ENCODE results near the gene HOXA10.

Gene HOXA10

DNA sequence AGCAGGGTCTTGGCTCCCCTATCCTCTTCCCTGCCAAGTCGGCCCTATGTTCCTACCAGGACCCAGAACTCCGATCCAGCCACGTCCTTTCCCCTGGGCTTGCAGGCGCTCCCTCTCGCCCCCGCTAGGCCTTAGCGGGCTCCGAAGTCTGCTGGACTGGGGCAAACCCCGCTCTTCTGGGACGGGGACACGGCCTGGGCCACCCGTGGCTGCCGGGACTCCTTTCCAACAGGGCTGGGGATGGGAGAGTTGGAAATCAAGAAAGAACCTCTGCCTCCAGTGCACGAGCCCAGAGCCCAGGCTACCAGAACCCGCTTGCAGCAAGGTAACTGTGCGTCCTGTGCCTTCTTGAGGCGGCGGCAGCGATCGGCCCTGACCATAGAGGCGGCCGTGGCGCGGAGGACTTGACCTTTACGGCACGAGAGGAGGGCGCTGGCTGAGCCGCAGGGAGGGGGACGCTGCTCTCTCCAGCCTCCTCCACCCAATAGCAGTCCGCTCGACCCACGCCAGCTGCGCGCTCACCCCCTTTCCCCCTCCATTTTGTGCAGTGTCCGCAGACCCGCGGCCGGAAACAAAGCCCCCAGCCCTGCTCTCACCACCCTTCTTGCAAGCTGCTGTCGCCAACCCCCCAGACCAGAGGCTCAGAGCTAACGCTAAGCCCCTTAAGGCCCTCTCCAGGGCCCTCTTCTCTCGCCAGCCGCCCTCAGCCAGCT, 17.9 kb upstream of the HOXA10 start:
- DNase-seq, result no peak

GRCh38 chr7:27191161-27191731, 17.1 kb upstream of the HOXA10 start:
- DNase-seq, result no peak

DNA sequence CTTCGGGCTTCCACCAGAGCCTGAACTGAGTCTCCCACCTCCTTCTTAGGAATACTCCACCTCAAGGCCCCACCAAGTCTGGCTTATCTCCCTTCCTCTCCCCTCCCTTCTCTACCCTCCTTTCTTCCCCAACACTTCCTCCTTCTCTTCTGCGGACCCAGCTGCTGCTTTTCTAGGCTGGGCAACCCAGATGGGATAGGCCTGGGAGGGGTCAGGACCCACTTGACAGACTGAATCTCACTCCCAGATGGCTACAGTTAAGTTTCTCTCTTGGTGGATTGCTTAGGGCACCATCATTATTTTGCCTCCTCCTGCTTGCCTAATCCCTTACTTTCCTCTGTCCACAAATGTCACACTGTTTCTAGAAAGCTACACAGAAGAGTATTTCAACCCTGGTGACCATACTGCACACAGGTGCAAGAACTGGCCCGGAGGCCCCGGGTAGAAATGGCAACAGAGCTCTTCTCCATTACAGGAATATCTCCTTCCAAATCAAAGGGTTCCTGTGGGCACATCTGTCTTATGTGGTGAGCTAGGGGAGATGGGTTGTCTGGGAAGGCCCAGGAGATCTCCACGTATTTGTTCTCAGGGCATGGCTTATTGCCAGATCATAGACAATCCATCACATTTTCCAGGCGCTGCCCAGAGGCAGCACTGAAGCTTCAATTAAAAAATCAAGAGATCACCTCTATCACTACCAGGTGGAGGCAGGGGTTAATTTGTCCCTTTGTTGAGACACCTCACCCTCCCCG, 16.1 kb upstream of the HOXA10 start:
- no peak for DNase-seq

- no peak for DNase-seq
Observed at GRCh38 chr7:27189295-27189996, 15.3 kb upstream of the HOXA10 start.

DNA sequence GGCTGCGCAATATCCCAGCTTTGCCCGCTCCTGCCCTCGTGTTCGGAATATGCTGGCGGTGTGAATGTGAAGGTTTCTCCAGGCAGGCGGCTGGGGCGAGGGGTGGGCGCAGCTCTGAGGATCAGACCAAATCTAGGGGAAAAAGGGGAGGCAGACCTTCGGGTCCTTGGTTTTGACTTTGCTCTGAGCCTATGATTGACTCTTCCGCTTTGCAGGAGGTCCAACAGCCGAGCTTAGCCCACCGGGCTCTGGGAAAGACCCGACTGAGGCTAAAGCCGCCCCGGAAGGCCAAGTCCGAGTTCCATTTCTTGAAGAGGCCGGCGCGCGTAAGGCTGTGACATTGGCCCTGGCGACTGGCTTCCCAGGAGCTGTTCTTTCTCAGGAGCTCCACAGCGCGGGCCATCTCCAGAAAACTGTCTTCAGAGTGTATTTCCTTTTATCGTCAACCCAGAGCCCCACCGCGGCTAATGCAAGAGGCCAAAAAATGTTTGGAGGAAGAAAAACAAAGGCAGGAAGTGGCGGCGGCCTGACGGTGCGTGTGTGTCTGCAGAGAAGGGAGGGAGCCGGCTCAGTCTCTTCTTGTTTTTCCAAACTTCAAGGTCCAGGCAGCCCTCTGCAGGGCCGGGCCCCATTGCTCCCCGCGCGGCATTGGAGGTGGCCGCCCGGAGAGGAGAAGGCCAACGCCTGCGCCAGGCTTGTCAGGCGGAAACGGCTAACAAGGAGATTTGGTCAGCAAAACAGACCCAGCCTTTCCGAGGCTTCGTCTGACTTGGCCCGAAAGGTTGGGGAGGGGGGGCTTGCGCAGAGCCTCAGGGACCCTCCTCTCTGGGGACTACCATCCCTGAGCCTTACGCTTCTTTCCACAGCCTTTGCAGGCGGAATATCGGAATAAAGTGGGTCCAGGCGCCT, 14.5 kb upstream of the HOXA10 start:
- no peak for DNase-seq

GRCh38 chr7:27187475-27188385, 13.6 kb upstream of the HOXA10 start:
- DNase-seq, result no peak

DNA sequence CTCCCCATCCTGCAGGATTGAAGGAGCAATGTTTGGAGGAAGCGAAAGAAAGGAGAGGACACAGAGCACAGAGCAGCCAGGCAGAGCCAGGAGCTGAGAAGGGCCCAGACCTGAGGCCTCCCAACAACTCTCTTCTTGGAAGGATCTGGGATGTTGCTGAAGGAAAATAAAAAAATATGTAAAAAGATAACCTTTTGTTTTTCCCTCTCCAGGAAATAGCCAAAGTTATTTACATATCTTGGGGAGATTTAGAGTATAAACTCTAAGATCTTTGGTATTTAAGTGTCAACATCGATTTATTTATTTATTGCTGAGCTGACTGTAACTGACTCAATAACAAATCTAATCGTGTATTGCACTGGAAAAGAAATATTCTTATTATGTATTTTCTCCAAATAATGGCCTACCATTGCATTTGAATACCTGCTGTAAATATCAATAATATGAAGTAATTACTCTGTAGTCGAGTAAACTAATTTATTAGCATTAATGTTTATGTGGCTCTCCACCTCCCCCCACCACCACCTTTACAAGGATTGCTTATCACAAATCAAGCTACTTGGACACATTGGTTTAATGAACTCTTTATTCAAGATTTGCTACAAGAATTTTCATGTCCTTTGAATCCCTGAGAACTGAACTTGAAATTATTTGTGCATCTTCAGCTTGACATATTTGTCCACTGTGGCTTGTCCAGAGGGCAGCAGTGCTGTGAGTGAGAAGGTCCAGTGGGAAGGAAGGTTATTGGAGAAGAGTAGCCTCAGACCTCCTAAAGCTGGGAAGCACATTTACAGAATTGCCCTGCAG, 12.8 kb upstream of the HOXA10 start:
- no peak for DNase-seq

GRCh38 chr7:27185854-27186667, 11.9 kb upstream of the HOXA10 start:
- no peak for DNase-seq

- DNase-seq, result no peak
Observed at GRCh38 chr7:27185013-27185853, 11.1 kb upstream of the HOXA10 start, which contains the start of gene HOXA11. Gene HOXA11, minus strand, starts transcription at chr7:27185232. Its CDS starts 88 bp downstream, at chr7:27185144.

- no peak for DNase-seq
Observed at GRCh38 chr7:27184337-27185012, 10.4 kb upstream of the HOXA10 start.

GRCh38 chr7:27183682-27184336, 9.7 kb upstream of the HOXA10 start:
- DNase-seq, result no peak

GRCh38 chr7:27182861-27183681, 9.0 kb upstream of the HOXA10 start:
- no peak for DNase-seq

- no peak for DNase-seq
Observed at GRCh38 chr7:27182285-27182841, 8.2 kb upstream of the HOXA10 start.

DNA sequence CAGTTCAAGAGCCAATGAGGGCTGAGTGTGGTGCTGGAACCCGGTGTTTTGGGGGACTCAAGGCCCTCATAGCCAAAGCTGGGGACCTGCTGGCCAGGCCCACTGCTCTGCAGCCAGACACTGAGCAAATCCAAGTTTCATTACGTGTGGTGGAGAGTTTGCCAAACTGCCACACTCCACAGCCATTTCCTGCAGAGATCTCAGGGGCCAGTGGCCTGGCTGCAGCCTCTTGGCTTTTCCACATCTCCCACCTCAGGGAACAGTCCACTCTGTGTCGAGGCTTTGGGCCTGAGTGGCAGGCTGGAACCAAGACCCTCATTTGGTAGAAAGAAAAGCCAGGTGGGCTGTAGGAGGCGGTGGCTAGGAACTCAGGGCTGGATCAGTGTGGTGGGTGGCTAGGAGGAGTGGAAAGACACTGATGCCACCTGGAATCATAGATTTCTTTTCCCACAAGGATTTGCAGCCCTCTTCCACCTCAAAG, 7.7 kb upstream of the HOXA10 start:
- DNase-seq, result no peak

Measured in nucleus accumbens (tissue), 56 donors.